HG02571 (cell line): Measurements from ENCODE around the gene UCN3.
"Not testable (repeated sequence)": the region's sequence is repeated elsewhere in the genome, so short reads cannot be mapped to it uniquely, and the experiment has no call there.

Experiments
- ATAC-seq: cut with Tn5 transposase; IDR thresholded peaks from one replicate; pipeline ENCODE4 v1.9.1; 2021; ENCODE audit warnings: mild to moderate bottlenecking, moderate library complexity; ENCODE audit not compliant: unreplicated experiment

UCN3 gene

GRCh38 chr10:5404208-5405041, 39.7 kb downstream of the UCN3 start, which contains the start of gene TUBAL3:
TUBAL3 (minus strand) TSS chr10:5404828; CDS start chr10:5404792, 36 bp downstream.
- ATAC-seq, result no peak

DNA sequence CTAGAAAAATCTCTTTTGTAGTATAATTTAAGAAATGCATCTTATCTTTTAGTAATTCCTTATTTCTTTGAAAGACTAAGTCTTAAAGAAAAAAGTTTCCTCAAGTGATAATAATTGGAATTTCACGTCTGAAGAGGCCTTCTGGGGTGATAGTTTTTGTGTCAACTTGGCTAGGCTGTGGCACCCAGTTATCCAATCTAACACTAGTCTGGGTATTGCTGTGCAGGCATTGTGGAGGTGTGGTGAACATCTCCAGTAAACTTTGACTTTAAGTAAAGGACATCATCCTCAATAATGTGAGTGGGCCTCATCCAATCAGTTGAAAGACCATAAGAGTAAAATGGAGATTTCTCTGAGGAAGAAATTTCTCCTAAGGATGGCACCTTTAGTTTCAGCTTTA, 42.2 kb downstream of the UCN3 start:
- no peak for ATAC-seq

- not testable (repeated sequence) for ATAC-seq
Observed at GRCh38 chr10:5410787-5411186, 46.0 kb downstream of the UCN3 start.

DNA sequence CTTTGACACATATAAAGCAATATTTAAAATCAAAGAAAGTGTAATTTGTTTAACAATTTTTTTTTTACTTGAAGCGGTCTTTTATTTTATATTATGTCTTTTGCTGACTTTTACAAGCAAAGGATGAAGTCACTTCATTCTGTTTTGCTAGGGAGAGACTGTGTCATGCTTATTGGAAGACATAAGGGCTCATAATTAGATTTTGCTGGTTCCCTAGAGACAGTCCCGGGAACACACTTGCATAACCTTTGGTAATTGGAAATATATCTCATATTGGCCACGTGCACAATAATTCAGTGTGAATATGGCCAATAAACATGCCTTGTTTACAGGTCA, 47.1 kb downstream of the UCN3 start:
- ATAC-seq, result no peak

DNA sequence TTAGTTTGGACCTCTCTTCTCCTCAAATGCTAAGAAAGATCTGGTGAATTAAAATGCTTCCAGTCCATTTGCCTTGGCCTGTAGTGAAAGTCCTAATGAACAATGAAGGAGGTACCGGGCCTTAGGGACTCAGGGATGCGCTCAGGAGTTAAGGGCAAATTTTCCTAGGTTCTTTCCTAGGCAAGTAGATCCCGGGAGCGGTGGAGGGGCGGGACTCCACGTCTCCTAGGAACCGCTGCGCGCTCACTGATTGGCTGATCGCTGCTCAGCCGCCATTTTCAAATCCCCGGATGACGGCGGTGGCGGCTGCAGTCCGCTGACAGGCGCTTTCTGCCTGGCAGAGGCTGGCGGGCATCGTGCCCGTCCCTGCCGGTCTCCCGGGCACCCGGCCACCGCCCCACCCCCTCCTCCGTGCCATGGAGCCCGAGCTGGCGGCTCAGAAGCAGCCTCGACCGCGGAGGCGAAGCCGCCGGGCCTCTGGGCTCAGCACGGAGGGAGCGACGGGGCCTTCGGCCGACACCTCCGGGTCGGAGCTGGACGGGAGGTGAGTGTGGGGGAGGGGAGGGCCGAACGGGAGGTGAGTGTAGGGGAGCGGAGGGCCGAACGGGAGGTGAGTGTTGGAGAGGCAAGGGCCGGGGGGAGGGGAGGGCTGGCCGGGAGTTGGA, 47.6 kb downstream of the UCN3 start, which contains the start of gene NET1:
TSS of gene NET1 (plus strand) at position 281 of the 665 bp plus-strand sequence. CDS start at position 417, 136 bp downstream.
- ATAC-seq, result peak; percentile 94

- ATAC-seq, result no peak
Observed at GRCh38 chr10:5413012-5413938, 48.5 kb downstream of the UCN3 start.

DNA sequence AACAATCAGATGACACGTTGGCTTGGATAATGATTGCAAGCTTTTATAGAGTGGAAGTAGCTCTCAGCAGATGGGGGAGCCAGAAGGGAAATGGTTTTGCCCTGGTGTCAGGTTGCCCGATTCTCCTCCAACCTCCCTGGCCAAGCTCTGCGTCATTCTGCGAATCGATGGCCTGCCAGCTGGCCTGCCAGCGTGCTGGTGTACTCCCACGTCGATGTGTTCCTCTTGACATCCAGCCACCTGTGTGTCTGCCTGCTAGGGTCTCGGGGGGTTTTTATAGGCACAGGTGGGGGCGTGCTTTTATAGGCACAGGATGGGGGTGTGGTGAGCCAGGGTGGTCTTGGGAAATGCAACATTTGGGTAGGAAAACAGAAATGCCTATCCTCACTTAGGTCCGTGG, 52.2 kb downstream of the UCN3 start:
- no peak for ATAC-seq

DNA sequence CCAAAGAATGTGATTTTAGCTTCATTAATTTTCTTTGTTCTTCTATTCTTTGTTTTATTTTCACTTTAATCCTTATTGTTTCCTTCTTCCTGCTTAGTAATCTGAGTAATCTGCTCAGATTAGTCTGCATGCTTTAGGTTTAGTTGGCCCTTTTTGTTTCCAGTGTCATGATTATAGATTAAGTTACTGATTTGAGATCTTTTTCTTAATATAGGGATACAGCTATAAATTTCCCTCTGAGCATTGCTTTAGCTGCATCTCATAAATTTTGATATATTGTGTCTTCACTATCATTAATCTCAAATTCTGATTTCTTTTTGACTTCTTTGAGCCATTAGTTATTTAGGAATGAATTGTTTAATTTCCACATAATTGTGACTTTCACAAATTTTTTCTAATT, 53.8 kb downstream of the UCN3 start:
- ATAC-seq, result no peak

DNA sequence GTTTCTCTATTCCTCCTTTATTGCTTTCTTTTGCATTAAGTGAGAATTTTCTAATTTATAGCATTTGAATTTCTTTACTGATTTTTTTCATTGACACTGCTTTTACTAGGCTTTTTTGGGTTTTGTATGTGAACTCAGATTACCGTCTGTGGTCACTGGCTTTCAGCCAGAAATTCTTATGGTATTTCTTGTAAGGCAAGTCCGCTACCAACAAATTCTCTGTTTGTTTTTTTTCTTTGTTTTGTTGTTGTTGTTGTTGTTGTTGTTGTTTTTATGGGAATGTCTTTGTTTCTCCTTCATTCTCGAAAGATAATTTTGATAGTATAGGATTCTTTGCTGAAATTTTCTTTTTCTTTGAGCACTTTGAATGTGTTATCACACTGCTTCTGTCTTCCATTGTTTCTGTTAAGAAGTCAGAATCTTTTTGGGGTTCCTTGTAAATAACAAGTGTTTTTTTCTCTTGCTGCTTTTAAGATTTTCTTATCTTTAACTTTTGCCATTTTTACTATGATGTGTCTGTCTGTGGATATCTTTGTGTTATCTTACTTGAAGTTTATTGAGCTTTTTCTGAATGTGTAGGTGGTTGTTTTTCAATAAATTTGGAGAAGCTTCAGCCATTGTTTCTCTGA, 54.8 kb downstream of the UCN3 start:
- ATAC-seq, result no peak

- ATAC-seq, result no peak
Observed at GRCh38 chr10:5423771-5424170, 59.0 kb downstream of the UCN3 start.
